Ishikawa (cell line): ENCODE measurements around the gene ARHGAP42.
A peak's percentile ranks its signal among the peaks of the same experiment; 100 is the strongest.

ENCODE experiments used
- CEBPB ChIP-seq: IDR thresholded peaks from 2 replicates; pipeline ENCODE4 v1.6.1; 2012
- CREB1 ChIP-seq: IDR thresholded peaks from 2 replicates; pipeline ENCODE4 v1.6.1; 2012; ENCODE audit warnings: low read depth
- EP300 ChIP-seq: IDR thresholded peaks from 2 replicates; pipeline ENCODE4 v1.6.1; 2012; ENCODE audit warnings: borderline replicate concordance
- FOXM1 ChIP-seq: IDR thresholded peaks from 2 replicates; pipeline ENCODE4 v1.6.1; 2012; ENCODE audit warnings: low read depth, borderline replicate concordance
- NFIC ChIP-seq: IDR thresholded peaks from 2 replicates; pipeline ENCODE4 v1.6.1; 2012
- RAD21 ChIP-seq: IDR thresholded peaks from 2 replicates; pipeline ENCODE4 v1.6.1; 2012; ENCODE audit warnings: low read depth
- REST ChIP-seq: IDR thresholded peaks from 2 replicates; pipeline ENCODE4 v1.6.1; 2012; ENCODE audit warnings: low read depth, mild to moderate bottlenecking
- TAF1 ChIP-seq: IDR thresholded peaks from 2 replicates; pipeline ENCODE4 v1.6.1; 2012; ENCODE audit warnings: low read depth, mild to moderate bottlenecking
- TCF12 ChIP-seq: IDR thresholded peaks from 2 replicates; pipeline ENCODE4 v1.6.1; 2012; ENCODE audit warnings: low read depth
- TEAD4 ChIP-seq: IDR thresholded peaks from 2 replicates; pipeline ENCODE4 v1.6.1; 2012
- YY1 ChIP-seq: IDR thresholded peaks from 2 replicates; pipeline ENCODE4 v1.6.1; 2012; ENCODE audit warnings: low read depth

GRCh38 chr11:100932474-100933100 lies 245.5 kb downstream of the ARHGAP42 start:
- TF ChIP-seq RAD21 (peak; percentile 81), NFIC (no peak), YY1 (no peak), EP300 (no peak), CREB1 (no peak), REST (no peak), CEBPB (no peak), TAF1 (no peak), TEAD4 (no peak), FOXM1 (no peak), TCF12 (no peak)
